Transverse colon (tissue), 4 donors: ENCODE results near the gene TMTC3. TPM values are rescaled to one million over a fixed set of nuclear protein-coding genes. Genes with fewer than 3 reads are reported as not detected.

Source experiments
- DNase-seq: peaks from one replicate; pipeline ENCODE4 v3.0.0-alpha.2; 2019
- H3K27ac ChIP-seq, 4 donors: fragments of 200-600 bp; sonication (generic); 2 replicates each; pipeline ENCODE4 v1.5.1; 2016 to 2018; ENCODE audit warnings: inconsistent platforms in 4 of 4
- H3K27me3 ChIP-seq: fragments of 200-600 bp; sonication (generic); 2 replicates; pipeline ENCODE4 v1.5.1; 2017; ENCODE audit warnings: inconsistent platforms
- H3K36me3 ChIP-seq, 4 donors: fragments of 200-600 bp; sonication (generic); 2 replicates each; pipeline ENCODE4 v1.5.1; 2017 to 2019; ENCODE audit warnings: inconsistent platforms in 4 of 4
- H3K4me1 ChIP-seq, 4 donors: fragments of 200-600 bp; sonication (generic); 2 replicates each; pipeline ENCODE4 v1.5.1; 2017 to 2020; ENCODE audit warnings: inconsistent platforms in 4 of 4
- H3K4me3 ChIP-seq, 4 donors: fragments of 200-600 bp; sonication (generic); 1 replicate in 1 of 4; 2 replicates in 3 of 4; pipeline versions ENCODE4 v1.5.1 to v1.6.1; 2017 to 2019; ENCODE audit warnings: inconsistent platforms in 4 of 4
- H3K9me3 ChIP-seq, 2 donors: fragments of 200-600 bp; sonication (generic); 2 replicates each; pipeline ENCODE4 v1.5.1; 2017 to 2019; ENCODE audit warnings: inconsistent platforms in 2 of 2
- CTCF ChIP-seq, 5 experiments: fragments of 200-600 bp in 3 of 5; fragments of 450-650 bp in 2 of 5; sonication (generic) in 3 of 5; IDR thresholded peaks; 1 replicate in 2 of 5; 2 replicates in 3 of 5; pipeline ENCODE4 v1.5.1; 2016 to 2017; ENCODE audit warnings: antibody characterized with exemption in 5 of 5, inconsistent platforms in 3 of 5, mild to moderate bottlenecking in 2 of 5, moderate library complexity in 1 of 5
- EP300 ChIP-seq: sonication (generic); formaldehyde crosslinking; IDR thresholded peaks from one replicate; pipeline ENCODE4 v1.6.1; 2017; ENCODE audit warnings: antibody characterized with exemption, low read depth
- POLR2A ChIP-seq: fragments of 450-650 bp; IDR thresholded peaks from one replicate; pipeline ENCODE4 v1.6.1; 2016; ENCODE audit warnings: antibody characterized with exemption, mild to moderate bottlenecking, moderate library complexity
- POLR2AphosphoS5 ChIP-seq, 3 donors: sonication (generic); formaldehyde crosslinking; IDR thresholded peaks; one replicate each; pipeline ENCODE4 v1.6.1; 2016; ENCODE audit warnings: antibody characterized with exemption in 3 of 3
- WGBS, 2 donors: methylation state at CpG; one replicate each; pipeline ENCODE4 v1.1.5; 2018; ENCODE audit warnings: low coverage in 1 of 2; 5-methylcytosine and 5-hydroxymethylcytosine counted together
- in situ Hi-C, 4 donors: fragments of 200-750 bp; cut with MboI; loops; one replicate each; pipeline versions ENCODE4 v1.15.0 to v1.15.1; 2017; ENCODE audit warnings: low sequenced_read_pairs in 3 of 4, low pct_ligation_motif_present in 1 of 4, low pct_unique_long_range_greater_than_20kb in 1 of 4
- intact Hi-C: fragments of 100-400 bp; cut with DNase I; formaldehyde crosslinking; loops from one replicate; pipeline ENCODE4 v1.15.1; 2023; ENCODE audit warnings: low total_unique reads
- total RNA-seq, 4 donors: library from RNA; depleted of rRNA; stranded (reverse); fragments of >200 nt; gene quantifications; one replicate each; pipeline ENCODE4 v1.1.0, GENCODE V29; 2016

TMTC3 gene
- total RNA-seq, 4 donors from 2014 or later = 2.2 to 15.9 (median 10.0) TPM

DNA sequence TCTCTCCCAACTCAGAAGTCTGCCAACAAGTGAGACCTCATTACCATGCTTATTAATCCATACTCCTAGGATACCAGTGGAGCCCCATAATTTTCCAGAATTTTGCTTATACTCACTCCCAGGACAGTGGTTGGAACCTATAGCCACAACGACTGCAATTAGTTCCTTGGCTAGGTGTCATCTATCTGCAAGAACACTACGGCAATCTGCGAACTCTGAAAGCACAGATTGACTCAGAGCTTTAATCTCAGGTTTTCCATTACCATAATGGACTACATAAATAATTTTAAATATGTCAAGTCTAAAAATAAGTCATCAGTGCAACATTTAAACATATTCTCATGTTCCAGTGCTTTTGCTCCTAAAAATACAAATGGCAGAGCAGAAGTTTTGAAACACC, 33.4 kb downstream of the TMTC3 start:
- H3K27me3 ChIP-seq = no peaks in the 10 kb centered on the region
- H3K4me3 ChIP-seq = no peak overlapping the region
- no peak for DNase-seq
- H3K4me1 ChIP-seq = peaks cover 0 to 6% (median 0%) of the 10 kb centered on the region in 4 donors
- H3K27ac ChIP-seq = no peak overlapping the region
- 93 to 100% methylated on average over 3 of the region's 3 CpGs for WGBS, 2 donors
- in situ Hi-C loops = no loop called here
- no peaks in the 10 kb centered on the region for H3K9me3 ChIP-seq
- TF ChIP-seq POLR2A (no peak), CTCF (IDR thresholded peaks at IDR 0.05) (no peak), EP300 (no peak), POLR2AphosphoS5 (IDR thresholded peaks at IDR 0.05) (no peak)
- intact Hi-C loops = no loop called here
- peaks cover 0 to 30% (median 11%) of the 10 kb centered on the region in 4 donors for H3K36me3 ChIP-seq

DNA sequence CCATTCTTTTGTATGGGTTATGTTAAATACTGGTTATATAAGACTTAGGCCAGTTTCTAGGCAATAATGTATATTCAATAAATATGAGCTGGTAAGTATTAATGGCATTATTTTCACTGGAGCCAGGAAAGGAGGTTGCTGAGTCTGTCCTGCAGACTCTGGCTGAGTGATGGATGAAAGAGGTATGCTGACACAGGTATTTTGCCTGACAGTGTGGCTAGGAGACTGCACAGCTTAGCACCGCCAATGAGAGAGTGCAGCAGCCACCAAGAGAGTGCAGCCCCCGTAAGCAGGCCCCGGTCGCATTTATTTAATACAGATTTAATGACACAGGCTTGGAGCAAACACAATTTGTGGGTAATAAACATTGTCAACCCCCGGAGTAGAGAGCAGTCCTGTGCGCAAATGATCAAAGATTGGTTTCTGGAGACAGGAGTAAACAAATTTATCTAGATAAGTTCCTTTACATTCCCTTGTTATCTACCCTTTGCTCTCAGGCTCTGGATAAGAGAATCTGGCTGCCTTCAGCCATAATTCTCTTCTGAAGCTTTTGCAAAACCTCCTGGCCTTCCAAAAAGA, 37.4 kb downstream of the TMTC3 start:
- H3K27ac ChIP-seq = no peak overlapping the region
- intact Hi-C loops = no loop called here
- in situ Hi-C loops = no loop called here
- peaks cover 0 to 23% (median 11%) of the 10 kb centered on the region in 4 donors for H3K36me3 ChIP-seq
- H3K9me3 ChIP-seq = no peaks in the 10 kb centered on the region
- TF ChIP-seq EP300 = no peak
- TF ChIP-seq CTCF (IDR thresholded peaks at IDR 0.05) = no peak
- no peak for TF ChIP-seq POLR2A
- no peak for TF ChIP-seq POLR2AphosphoS5 (IDR thresholded peaks at IDR 0.05)
- H3K27me3 ChIP-seq = no peaks in the 10 kb centered on the region
- no peak for DNase-seq
- 79 to 94% methylated on average over 2 to 6 of the region's 6 CpGs for WGBS, 2 donors
- no peaks in the 10 kb centered on the region for H3K4me1 ChIP-seq
- H3K4me3 ChIP-seq = no peak overlapping the region

GRCh38 chr12:88181881-88182280, 39.8 kb downstream of the TMTC3 start:
- intact Hi-C loops (no loop called here), in situ Hi-C loops (no loop called here)
- H3K27ac ChIP-seq = no peak overlapping the region
- H3K4me3 ChIP-seq = no peak overlapping the region
- no peaks in the 10 kb centered on the region for H3K27me3 ChIP-seq
- DNase-seq = no peak
- H3K9me3 ChIP-seq = no peaks in the 10 kb centered on the region
- H3K4me1 ChIP-seq = no peaks in the 10 kb centered on the region
- H3K36me3 ChIP-seq = peaks cover 0 to 8% (median 3%) of the 10 kb centered on the region in 4 donors
- 76 to 100% methylated on average over 1 to 3 of the region's 3 CpGs for WGBS, 2 donors
- TF ChIP-seq CTCF (IDR thresholded peaks at IDR 0.05) (no peak), POLR2AphosphoS5 (IDR thresholded peaks at IDR 0.05) (no peak), EP300 (no peak), POLR2A (no peak)

- no peaks in the 10 kb centered on the region for H3K4me1 ChIP-seq
- H3K4me3 ChIP-seq = no peak overlapping the region
- TF ChIP-seq POLR2A (no peak), CTCF (IDR thresholded peaks at IDR 0.05) (no peak), POLR2AphosphoS5 (IDR thresholded peaks at IDR 0.05) (no peak), EP300 (no peak)
- WGBS, 2 donors = 62 to 69% methylated on average over 3 of the region's 3 CpGs
- H3K9me3 ChIP-seq = no peaks in the 10 kb centered on the region
- H3K36me3 ChIP-seq = peaks cover 0 to 8% (median under 1%) of the 10 kb centered on the region in 4 donors
- in situ Hi-C loops (no loop called here), intact Hi-C loops (no loop called here)
- H3K27me3 ChIP-seq = no peaks in the 10 kb centered on the region
- no peak for DNase-seq
- H3K27ac ChIP-seq = no peak overlapping the region
Measured at GRCh38 chr12:88182416-88182815, 40.3 kb downstream of the TMTC3 start.
